K562 (cell line): ENCODE data around the gene ZBTB20. TPM values are rescaled to one million over a fixed set of nuclear protein-coding genes. Genes with fewer than 3 reads are reported as not detected.

Source experiments
- ATAC-seq: fragments of 200-7000 bp; cut with Tn5 transposase; 3 replicates; pipeline ENCODE4 v1.9.1; 2020; ENCODE audit warnings: moderate library complexity
- BruUV-seq: library from RNA; stranded (reverse); fragments of 400-500 nt; replicated peaks from 2 replicates; lab custom pipeline; 2021; lab: Mats Ljungman, UMichigan
- CTCF ChIA-PET: fragments of 300-600 bp; formaldehyde crosslinking; extraction: SDS; loops from one replicate; lab custom pipeline; 2021; ENCODE audit warnings: low intra/inter-chr PET ratio; lab: Yijun Ruan, JAX
- POLR2A ChIA-PET: fragments of 300-600, 350-650 bp; sonication (Branson Sonifier 250); formaldehyde crosslinking; extraction: SDS; loops from one replicate; lab custom pipeline; 2021; ENCODE audit warnings: antibody characterized with exemption, inconsistent platforms; lab: Yijun Ruan, JAX
- DNase-seq, 4 experiments: peaks; one replicate each; pipeline versions ENCODE4 v3.0.0 to v3.0.0-alpha.2; 2011 to 2018; ENCODE audit warnings: low spot score in 3 of 4, mixed read lengths in 3 of 4; ENCODE audit errors: extremely low read depth in 1 of 4
- FAIRE-seq: peaks from 2 replicates; lab custom pipeline; 2011; peaks lifted over from hg19 to GRCh38; lab: Jason Lieb, UNC
- H2AFZ ChIP-seq: 2 replicates; pipeline ENCODE4 v1.6.0; 2011; ENCODE audit warnings: low read depth, low read length, control low read depth, inconsistent platforms
- H3K27ac ChIP-seq: fragments of 200-600 bp; 3 replicates; pipeline ENCODE4 v1.8.0; 2011; ENCODE audit warnings: low read depth, mild to moderate bottlenecking, control low read depth, inconsistent platforms, low read length, moderate library complexity, mixed read lengths; ENCODE audit errors: extremely low read depth
- H3K27me3 ChIP-seq, 2 experiments: fragments of 300-600 bp in 1 of 2; 2 replicates in 1 of 2; 3 replicates in 1 of 2; pipeline versions ENCODE4 v1.6.0 to v1.8.0; 2011; ENCODE audit warnings: inconsistent platforms in 2 of 2, low read length in 2 of 2, mild to moderate bottlenecking in 1 of 2, mixed read lengths in 1 of 2, moderate library complexity in 1 of 2; ENCODE audit not compliant: control insufficient read depth in 2 of 2, insufficient read depth in 2 of 2
- H3K36me3 ChIP-seq: fragments of 300-600 bp; 3 replicates; pipeline ENCODE4 v1.8.0; 2011; ENCODE audit warnings: mild to moderate bottlenecking, low read length, inconsistent platforms; ENCODE audit not compliant: control insufficient read depth, insufficient read depth
- H3K4me1 ChIP-seq, 2 experiments: fragments of 200-600 bp in 1 of 2; replicated peaks in 1 of 2; 2 replicates in 1 of 2; 3 replicates in 1 of 2; pipeline versions ENCODE4 v1.5.1 to v1.8.0; 2011; ENCODE audit warnings: inconsistent platforms in 2 of 2, low read length in 2 of 2, mild to moderate bottlenecking in 1 of 2, mixed read lengths in 1 of 2, moderate library complexity in 1 of 2; ENCODE audit not compliant: control insufficient read depth in 2 of 2, insufficient read depth in 2 of 2
- H3K4me2 ChIP-seq: 2 replicates; pipeline ENCODE4 v1.6.1; 2011; ENCODE audit warnings: low read length, control low read depth, inconsistent platforms, mixed read lengths; ENCODE audit not compliant: insufficient read depth
- H3K4me3 ChIP-seq: fragments of 200-600 bp; sonication (generic), shearing (Covaris generic); 2 replicates; pipeline ENCODE4 v1.5.1; 2016; ENCODE audit warnings: control low read depth, inconsistent platforms
- H3K79me2 ChIP-seq: fragments of 200-600 bp; 3 replicates; pipeline ENCODE4 v1.8.0; 2011; ENCODE audit warnings: low read length, inconsistent platforms; ENCODE audit not compliant: control insufficient read depth, insufficient read depth
- H3K9ac ChIP-seq, 2 experiments: 2 replicates each; pipeline versions ENCODE4 v1.6.0 to v1.6.1; 2011; ENCODE audit warnings: low read depth in 2 of 2, low read length in 2 of 2, control low read depth in 1 of 2, inconsistent platforms in 1 of 2, mild to moderate bottlenecking in 1 of 2, mixed read lengths in 1 of 2; ENCODE audit not compliant: insufficient read depth in 1 of 2
- H3K9me1 ChIP-seq: one replicate; pipeline ENCODE4 v1.6.0; 2011; ENCODE audit warnings: inconsistent platforms, mild to moderate bottlenecking, low read length, moderate library complexity; ENCODE audit not compliant: control insufficient read depth, insufficient read depth
- H3K9me3 ChIP-seq: replicated peaks from 2 replicates; pipeline ENCODE4 v1.5.1; 2011; ENCODE audit warnings: low read depth, low read length, inconsistent platforms; ENCODE audit not compliant: control insufficient read depth, insufficient read depth
- H4K20me1 ChIP-seq: replicated peaks from 2 replicates; pipeline ENCODE4 v1.6.1; 2011; ENCODE audit warnings: low read length, inconsistent platforms, mixed read lengths; ENCODE audit not compliant: control insufficient read depth, insufficient read depth
- ARID3A ChIP-seq: IDR thresholded peaks from 2 replicates; pipeline ENCODE4 v1.6.1; 2012; ENCODE audit warnings: low read depth, low read length, improper control_type of control experiment, borderline replicate concordance
- EZH2 ChIP-seq: IDR thresholded peaks from 2 replicates; pipeline ENCODE4 v1.6.1; 2012; ENCODE audit warnings: low read depth, mild to moderate bottlenecking, inconsistent platforms, low read length, borderline replicate concordance
- FOXA3 ChIP-seq, 2 experiments: fragments of 450-650 bp in 1 of 2; sonication (generic) in 1 of 2; formaldehyde crosslinking; IDR thresholded peaks in 1 of 2; conservative IDR thresholded peaks in 1 of 2; 2 replicates each; pipeline versions ENCODE4 v1.4.0 to v1.8.0; 2020 to 2022; ENCODE audit warnings: mild to moderate bottlenecking in 2 of 2, missing genetic modification reagents in 1 of 2
- FOXK1 ChIP-seq: sonication (generic); formaldehyde crosslinking; IDR thresholded peaks from 2 replicates; pipeline ENCODE4 v1.8.0; 2022; ENCODE audit warnings: missing genetic modification reagents, mild to moderate bottlenecking, borderline replicate concordance
- GMEB1 ChIP-seq: fragments of 250-450 bp; sonication (Bioruptor Pico); IDR thresholded peaks from 2 replicates; pipeline ENCODE4 v1.4.0; 2020; ENCODE audit warnings: mild to moderate bottlenecking
- KAT7 ChIP-seq: sonication (generic); formaldehyde crosslinking; IDR thresholded peaks from 2 replicates; pipeline ENCODE4 v1.8.0; 2022; ENCODE audit warnings: missing genetic modification reagents, mild to moderate bottlenecking, borderline replicate concordance
- NFATC3 ChIP-seq: fragments of 450-650 bp; IDR thresholded peaks from 2 replicates; pipeline ENCODE4 v1.6.1; 2017; ENCODE audit warnings: mild to moderate bottlenecking
- POLR3A ChIP-seq: IDR thresholded peaks from 2 replicates; pipeline ENCODE4 v1.6.1; 2011; ENCODE audit warnings: borderline replicate concordance, mild to moderate bottlenecking, moderate library complexity; ENCODE audit not compliant: insufficient read length, insufficient read depth; ENCODE audit errors: extremely low read depth
- SRSF3 ChIP-seq: fragments of 200-400 bp; formaldehyde crosslinking; IDR thresholded peaks from 2 replicates; pipeline ENCODE4 v1.6.1; 2016; ENCODE audit warnings: mild to moderate bottlenecking, low read length, moderate library complexity; ENCODE audit not compliant: insufficient read depth
- ZNF444 ChIP-seq: fragments of 250-450 bp; sonication (Bioruptor Pico); IDR thresholded peaks from 2 replicates; pipeline ENCODE4 v1.4.0; 2020; ENCODE audit warnings: mild to moderate bottlenecking, moderate library complexity
- ZNF609 ChIP-seq: sonication (generic); formaldehyde crosslinking; IDR thresholded peaks from 2 replicates; pipeline ENCODE4 v1.8.1; 2023; ENCODE audit warnings: missing genetic modification reagents, mild to moderate bottlenecking, borderline replicate concordance
- WGBS: fragments of 100-300 bp; shearing (Covaris generic); methylation state at CpG from one replicate; pipeline ENCODE4 v1.1.6; 2016; ENCODE audit warnings: low coverage, mixed read lengths; ENCODE audit not compliant: insufficient coverage; ENCODE audit errors: missing lambda C conversion rate; 5-methylcytosine and 5-hydroxymethylcytosine counted together
- in situ Hi-C: fragments of 300-500 bp; cut with MboI; formaldehyde crosslinking; loops from 4 replicates; pipeline ENCODE4 v1.15.0; 2018; ENCODE audit warnings: inconsistent platforms, mixed read lengths
- intact Hi-C: fragments of 100-400 bp; cut with micrococcal nuclease; formaldehyde crosslinking; loops from 2 replicates; pipeline ENCODE4 v1.14.2; 2022
- polyA plus RNA-seq, 8 experiments: library from polyadenylated mRNA; depleted of rRNA in 4 of 8; stranded (reverse) in 5 of 8; unstranded in 3 of 8; fragments of >200 nt; fragmentation: Nextera tagmentation in 2 of 8; fragmentation: Illumina TruSeq in 1 of 8; extraction: Ambion mirVana in 2 of 8; extraction: Trizol in 1 of 8; gene quantifications; 2 replicates each; pipeline versions ENCODE4 v1.2.1 to v1.2.3, GENCODE V29; 2011 to 2014; ENCODE audit warnings: inconsistent platforms in 1 of 8, missing spikeins in 1 of 8
- total RNA-seq, 7 experiments: library from RNA; depleted of rRNA in 6 of 7; stranded (reverse); fragments of >200 nt in 6 of 7; fragmentation: Illumina TruSeq in 2 of 7; extraction: Trizol in 2 of 7; gene quantifications; 2 replicates each; pipeline versions ENCODE4 v1.2.1 to v1.2.3, GENCODE V29; 2011 to 2021; ENCODE audit warnings: low replicate concordance in 1 of 7

The ZBTB20 gene
- total and polyA plus RNA-seq, 9 of the 15 experiments (the other 6 are each of a cell fraction or from before 2014, with no cell fraction given) = 0.17 to 1.7 (median 0.45) TPM

- no peak overlapping the region for H3K27ac ChIP-seq
- ChIA-PET CTCF (no interaction called here), POLR2A (no interaction called here)
- no peaks in the 10 kb centered on the region for H3K36me3 ChIP-seq
- in situ Hi-C loops (no loop called here), intact Hi-C loops (no loop called here)
- no peaks in the 10 kb centered on the region for H3K9me3 ChIP-seq
- FAIRE-seq = no peak
- H3K4me2 ChIP-seq = no peak overlapping the region
- no peaks in the 10 kb centered on the region for H3K79me2 ChIP-seq
- ATAC-seq = no peak
- no peaks in the 10 kb centered on the region for H3K4me1 ChIP-seq
- no peaks in the 10 kb centered on the region for H3K9me1 ChIP-seq
- no TSS peak for BruUV-seq
- DNase-seq = no peak
- H3K27me3 ChIP-seq = no peaks in the 10 kb centered on the region
- H4K20me1 ChIP-seq = no peaks in the 10 kb centered on the region
- H2AFZ ChIP-seq = no peak overlapping the region
- H3K9ac ChIP-seq = no peak overlapping the region
- no peak overlapping the region for H3K4me3 ChIP-seq
- 5% methylated on average over 3 of the region's 3 CpGs for WGBS
- TF ChIP-seq ARID3A (no peak), FOXK1 (CRISPR knock-in tag) (no peak), ZNF609 (CRISPR knock-in tag) (no peak), FOXA3 (CRISPR knock-in tag; conservative IDR thresholded peaks at IDR 0.05 in 1 of 2, IDR thresholded peaks at IDR 0.05 in 1 of 2) (no peak), GMEB1 (CRISPR knock-in tag) (no peak), SRSF3 (no peak), EZH2 (no peak), ZNF444 (CRISPR knock-in tag) (no peak), KAT7 (CRISPR knock-in tag) (no peak), NFATC3 (no peak), POLR3A (no peak)
These were observed 502.7 kb downstream of the ZBTB20 start for GRCh38 chr3:114644367-114644766.
